ENCODE results near the gene GALNT16.

Gene GALNT16

DNA sequence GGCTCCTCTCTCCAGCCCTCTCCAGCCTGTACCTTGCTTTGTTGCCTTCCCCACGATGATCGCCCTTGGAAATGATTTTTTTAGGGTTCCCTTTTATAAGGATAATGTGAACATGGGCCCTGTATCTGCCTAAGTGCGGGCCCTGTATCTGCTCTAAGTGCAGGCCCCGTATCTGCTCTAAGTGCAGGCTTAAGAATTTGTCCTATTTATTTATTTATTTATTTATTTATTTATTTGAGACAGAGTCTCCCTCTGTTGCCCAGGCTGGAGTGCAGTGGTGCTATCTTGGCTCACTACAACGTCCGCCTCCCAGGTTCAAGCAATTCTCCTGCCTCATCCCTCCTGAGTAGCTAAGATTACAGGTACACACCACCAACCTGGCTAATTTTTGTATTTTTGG lies 22.5 kb downstream of the GALNT16 start:
- TF ChIP-seq, protein P1, sequence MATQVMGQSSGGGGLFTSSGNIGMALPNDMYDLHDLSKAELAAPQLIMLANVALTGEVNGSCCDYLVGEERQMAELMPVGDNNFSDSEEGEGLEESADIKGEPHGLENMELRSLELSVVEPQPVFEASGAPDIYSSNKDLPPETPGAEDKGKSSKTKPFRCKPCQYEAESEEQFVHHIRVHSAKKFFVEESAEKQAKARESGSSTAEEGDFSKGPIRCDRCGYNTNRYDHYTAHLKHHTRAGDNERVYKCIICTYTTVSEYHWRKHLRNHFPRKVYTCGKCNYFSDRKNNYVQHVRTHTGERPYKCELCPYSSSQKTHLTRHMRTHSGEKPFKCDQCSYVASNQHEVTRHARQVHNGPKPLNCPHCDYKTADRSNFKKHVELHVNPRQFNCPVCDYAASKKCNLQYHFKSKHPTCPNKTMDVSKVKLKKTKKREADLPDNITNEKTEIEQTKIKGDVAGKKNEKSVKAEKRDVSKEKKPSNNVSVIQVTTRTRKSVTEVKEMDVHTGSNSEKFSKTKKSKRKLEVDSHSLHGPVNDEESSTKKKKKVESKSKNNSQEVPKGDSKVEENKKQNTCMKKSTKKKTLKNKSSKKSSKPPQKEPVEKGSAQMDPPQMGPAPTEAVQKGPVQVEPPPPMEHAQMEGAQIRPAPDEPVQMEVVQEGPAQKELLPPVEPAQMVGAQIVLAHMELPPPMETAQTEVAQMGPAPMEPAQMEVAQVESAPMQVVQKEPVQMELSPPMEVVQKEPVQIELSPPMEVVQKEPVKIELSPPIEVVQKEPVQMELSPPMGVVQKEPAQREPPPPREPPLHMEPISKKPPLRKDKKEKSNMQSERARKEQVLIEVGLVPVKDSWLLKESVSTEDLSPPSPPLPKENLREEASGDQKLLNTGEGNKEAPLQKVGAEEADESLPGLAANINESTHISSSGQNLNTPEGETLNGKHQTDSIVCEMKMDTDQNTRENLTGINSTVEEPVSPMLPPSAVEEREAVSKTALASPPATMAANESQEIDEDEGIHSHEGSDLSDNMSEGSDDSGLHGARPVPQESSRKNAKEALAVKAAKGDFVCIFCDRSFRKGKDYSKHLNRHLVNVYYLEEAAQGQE (IDR thresholded peaks at IDR 0.05; ENCODE audit: insufficient read depth in 1 of 2, low read depth in 2 of 2, low read length in 2 of 2) = no peak
- TF ChIP-seq SIN3A (IDR thresholded peaks at IDR 0.05; ENCODE audit: borderline replicate concordance, insufficient read depth, low read length) (no peak), TAF1 (IDR thresholded peaks at IDR 0.05; ENCODE audit: borderline replicate concordance, insufficient read depth, low read length) (no peak), POLR2AphosphoS5 (IDR thresholded peaks at IDR 0.05; ENCODE audit: low read depth, low read length) (no peak), FOXP2 (optimal IDR thresholded peaks at IDR 0.05; ENCODE audit: borderline replicate concordance, extremely low read depth, extremely low read length, insufficient read depth) (no peak)

DNA sequence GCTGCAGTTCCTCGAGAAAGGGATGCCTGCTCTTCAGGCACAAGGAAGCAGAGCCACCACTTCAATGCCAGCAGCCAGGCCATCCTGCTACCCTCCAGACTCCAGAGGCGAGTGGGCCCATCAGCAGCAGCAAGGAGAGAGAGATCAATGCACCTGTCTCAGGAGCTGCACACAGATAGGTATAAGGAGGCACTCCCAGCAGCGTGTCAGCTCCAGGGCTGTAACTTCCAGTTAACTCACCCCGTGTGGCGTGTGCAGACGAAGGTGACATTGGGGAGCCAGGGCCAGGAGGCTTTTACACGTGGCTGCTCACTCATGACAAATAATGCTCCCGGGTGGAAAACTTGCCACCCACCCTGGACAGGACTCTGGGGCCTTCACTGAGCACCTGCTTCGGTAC lies 24.2 kb downstream of the GALNT16 start:
- TF ChIP-seq, protein P1 (IDR thresholded peaks at IDR 0.05; ENCODE audit: insufficient read depth in 1 of 2, low read depth in 2 of 2, low read length in 2 of 2) = no peak
- TF ChIP-seq POLR2AphosphoS5 (IDR thresholded peaks at IDR 0.05; ENCODE audit: low read depth, low read length) (no peak), FOXP2 (optimal IDR thresholded peaks at IDR 0.05; ENCODE audit: borderline replicate concordance, extremely low read depth, extremely low read length, insufficient read depth) (no peak), TAF1 (IDR thresholded peaks at IDR 0.05; ENCODE audit: borderline replicate concordance, insufficient read depth, low read length) (no peak), SIN3A (IDR thresholded peaks at IDR 0.05; ENCODE audit: borderline replicate concordance, insufficient read depth, low read length) (no peak)

DNA sequence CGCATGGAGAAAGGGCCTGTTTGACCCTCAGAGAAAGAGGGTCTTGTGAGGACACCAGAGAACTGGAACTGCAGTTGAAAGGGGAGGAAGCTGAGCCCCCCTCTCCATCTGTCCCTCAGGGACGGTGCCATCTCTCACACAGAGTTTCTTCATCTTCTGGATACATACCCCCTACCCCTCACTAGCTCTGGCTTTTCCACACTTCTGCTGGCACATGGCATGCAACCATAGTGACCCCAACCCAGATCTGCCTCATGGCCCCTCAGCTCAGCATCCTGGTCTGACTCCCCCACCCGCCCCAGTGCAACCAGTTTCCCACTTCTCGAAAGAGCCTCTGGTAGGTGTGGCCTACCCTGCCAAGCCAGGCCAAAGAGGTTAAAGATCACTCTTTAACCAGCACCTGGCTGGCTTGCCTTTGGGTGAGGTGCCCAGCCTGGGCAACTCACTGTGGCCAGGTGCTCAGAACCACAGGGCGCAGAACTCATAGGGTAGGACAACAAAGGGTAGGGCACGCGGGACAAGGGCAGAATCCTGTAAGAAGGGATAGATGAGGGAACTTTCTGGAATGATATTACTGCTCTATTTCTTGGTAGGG lies 25.8 kb downstream of the GALNT16 start:
- no peak for TF ChIP-seq SIN3A (IDR thresholded peaks at IDR 0.05; ENCODE audit: borderline replicate concordance, insufficient read depth, low read length)
- no peak for TF ChIP-seq TAF1 (IDR thresholded peaks at IDR 0.05; ENCODE audit: borderline replicate concordance, insufficient read depth, low read length)
- TF ChIP-seq, protein P1 (IDR thresholded peaks at IDR 0.05; ENCODE audit: insufficient read depth in 1 of 2, low read depth in 2 of 2, low read length in 2 of 2) = no peak
- TF ChIP-seq FOXP2 (optimal IDR thresholded peaks at IDR 0.05; ENCODE audit: borderline replicate concordance, extremely low read depth, extremely low read length, insufficient read depth) = no peak
- TF ChIP-seq POLR2AphosphoS5 (IDR thresholded peaks at IDR 0.05; ENCODE audit: low read depth, low read length) = no peak

DNA sequence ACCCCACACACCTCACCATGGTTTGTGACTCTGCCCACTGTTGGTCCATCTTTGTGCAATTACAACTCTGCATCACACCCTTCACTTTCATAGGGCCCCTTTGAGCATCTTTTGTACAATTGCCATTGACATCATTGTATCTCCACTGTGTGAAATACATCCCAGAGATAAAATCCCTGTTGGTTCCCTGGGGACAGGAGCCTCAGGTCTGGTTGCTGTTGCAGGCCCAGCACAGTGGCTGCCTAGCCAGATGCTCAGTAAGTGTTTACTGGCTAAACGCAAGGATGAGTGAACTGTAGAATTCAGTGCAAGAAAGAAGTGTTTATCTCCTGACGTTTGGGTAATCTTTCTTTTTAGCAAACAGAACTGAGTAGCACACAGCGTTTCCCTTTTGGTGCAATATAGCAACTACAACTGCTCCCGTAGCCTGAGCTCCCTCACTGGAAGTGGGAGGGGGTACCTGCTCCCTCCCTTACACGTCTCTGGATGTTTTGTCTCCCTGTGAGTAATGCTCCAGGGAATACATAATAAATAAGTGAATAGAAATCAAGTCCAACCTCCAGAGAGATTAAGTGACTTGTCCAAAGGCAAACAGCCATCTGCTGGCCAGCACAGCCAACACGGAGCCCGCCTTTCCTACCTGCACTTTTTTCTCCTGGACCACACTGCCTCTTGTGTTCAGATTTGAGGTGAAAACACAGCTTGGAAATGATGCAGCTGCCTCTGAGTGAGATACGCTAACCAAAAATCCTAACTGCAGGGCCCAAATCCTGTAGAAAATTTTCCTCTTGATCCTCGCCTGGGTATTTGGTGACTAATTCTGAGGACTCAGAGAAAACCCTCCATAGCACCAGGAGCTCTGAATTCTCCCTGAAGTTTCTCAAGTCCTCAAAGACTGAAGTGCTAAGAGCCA lies 27.4 kb downstream of the GALNT16 start:
- TF ChIP-seq, protein P1 (IDR thresholded peaks at IDR 0.05; ENCODE audit: insufficient read depth in 1 of 2, low read depth in 2 of 2, low read length in 2 of 2) = no peak
- TF ChIP-seq FOXP2 (optimal IDR thresholded peaks at IDR 0.05; ENCODE audit: borderline replicate concordance, extremely low read depth, extremely low read length, insufficient read depth) (no peak), TAF1 (IDR thresholded peaks at IDR 0.05; ENCODE audit: borderline replicate concordance, insufficient read depth, low read length) (no peak), SIN3A (IDR thresholded peaks at IDR 0.05; ENCODE audit: borderline replicate concordance, insufficient read depth, low read length) (no peak), POLR2AphosphoS5 (IDR thresholded peaks at IDR 0.05; ENCODE audit: low read depth, low read length) (no peak)

Data from PFSK-1 (cell line).